GM19438 (cell line): ENCODE data around the gene SYDE2.
"Not testable (repeated sequence)": the region's sequence is repeated elsewhere in the genome, so short reads cannot be mapped to it uniquely, and the experiment has no call there.

Source experiments
- ATAC-seq: cut with Tn5 transposase; IDR thresholded peaks from one replicate; pipeline ENCODE4 v1.9.1; 2021; ENCODE audit warnings: low read depth; ENCODE audit not compliant: unreplicated experiment

SYDE2 gene

GRCh38 chr1:85178396-85178795, 22.4 kb downstream of the SYDE2 start:
- ATAC-seq = no peak

- ATAC-seq = no peak
Measured at GRCh38 chr1:85174503-85174902, 26.3 kb downstream of the SYDE2 start.

GRCh38 chr1:85172684-85173337, 28.0 kb downstream of the SYDE2 start:
- no peak for ATAC-seq

- no peak for ATAC-seq
Measured at GRCh38 chr1:85171721-85172120, 29.1 kb downstream of the SYDE2 start.

DNA sequence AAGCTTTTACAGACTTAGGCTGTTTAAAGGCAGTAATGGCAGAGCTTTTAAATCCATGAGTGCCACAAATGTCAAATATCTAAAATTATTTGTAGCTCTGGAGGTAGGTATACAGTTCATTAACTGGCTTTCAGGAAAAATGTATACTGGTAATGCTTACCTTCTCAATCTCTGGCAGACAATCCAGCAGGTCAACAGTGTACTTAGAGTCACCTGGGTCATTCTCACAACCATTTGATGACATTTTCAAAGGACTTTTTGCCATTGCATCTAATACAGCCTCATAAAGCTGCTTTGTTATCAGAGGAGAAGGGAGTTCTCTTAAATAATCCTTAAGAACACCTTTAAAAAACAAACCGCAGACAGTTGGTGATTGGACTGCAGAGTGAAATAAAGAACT, 31.9 kb downstream of the SYDE2 start:
- ATAC-seq = no peak

GRCh38 chr1:85166351-85166750, 34.5 kb downstream of the SYDE2 start:
- ATAC-seq = no peak

- no peak for ATAC-seq
Measured at GRCh38 chr1:85158910-85159309, 41.9 kb downstream of the SYDE2 start.

GRCh38 chr1:85157436-85157835, 43.4 kb downstream of the SYDE2 start:
- no peak for ATAC-seq

DNA sequence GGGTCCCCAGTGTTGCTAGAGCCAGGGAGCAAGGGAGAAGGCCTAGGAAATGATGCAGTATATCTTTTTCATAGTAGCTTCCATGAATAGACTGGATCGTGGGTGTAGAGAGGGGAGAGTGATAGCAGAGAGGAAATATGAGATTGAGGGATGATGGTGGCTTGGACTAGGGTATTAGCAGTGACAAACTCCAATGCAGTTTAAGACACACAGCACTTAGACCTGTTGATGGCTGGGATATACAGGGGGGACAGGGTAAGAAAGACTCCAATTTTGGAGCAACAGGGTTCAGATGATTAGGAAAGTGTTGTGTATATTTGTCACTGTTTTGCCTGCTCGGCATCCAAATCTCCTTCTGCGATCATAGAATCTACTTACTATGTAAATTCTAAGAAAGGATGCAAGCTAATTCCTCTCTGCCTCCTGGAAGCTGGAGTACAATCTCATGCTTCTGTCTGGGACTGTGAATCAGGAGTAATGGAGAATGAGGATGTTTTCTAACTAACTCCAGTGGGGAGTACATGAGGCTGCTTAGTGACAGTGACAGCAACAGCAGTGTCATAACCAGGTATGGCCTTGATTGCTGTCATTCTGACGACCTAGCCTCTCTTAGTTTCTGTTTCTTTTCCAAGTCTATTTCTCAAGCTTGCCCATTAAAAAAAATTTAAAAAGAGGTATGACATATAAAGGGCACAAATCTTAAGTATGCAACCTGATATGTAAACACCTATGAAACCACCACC, 47.5 kb downstream of the SYDE2 start:
- no peak for ATAC-seq

- ATAC-seq = no peak
Measured at GRCh38 chr1:85151446-85151845, 49.4 kb downstream of the SYDE2 start.

- ATAC-seq = no peak
Measured at GRCh38 chr1:85149805-85150204, 51.0 kb downstream of the SYDE2 start.

GRCh38 chr1:85148524-85149250, 52.1 kb downstream of the SYDE2 start:
- ATAC-seq = peak; percentile 89

DNA sequence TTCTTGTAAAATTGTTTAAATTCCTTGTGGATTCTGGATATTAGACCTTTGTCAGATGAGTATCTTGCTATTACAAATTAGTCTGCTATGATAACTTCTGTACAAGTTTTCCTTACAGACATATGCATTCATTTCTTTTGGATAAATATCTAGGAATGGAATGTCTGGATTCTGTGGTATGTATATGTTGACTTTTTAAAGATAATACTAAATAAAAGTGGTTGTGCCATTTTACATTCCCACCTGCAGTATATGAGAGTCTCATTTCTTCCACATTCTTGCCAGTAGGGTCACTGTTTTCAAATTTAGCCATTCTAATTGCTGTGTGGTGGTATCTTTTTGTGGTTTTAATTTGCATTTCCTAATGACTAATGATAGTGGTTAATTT, 53.9 kb downstream of the SYDE2 start:
- ATAC-seq = no peak

GRCh38 chr1:85146298-85146971, 54.4 kb downstream of the SYDE2 start:
- not testable (repeated sequence) for ATAC-seq

DNA sequence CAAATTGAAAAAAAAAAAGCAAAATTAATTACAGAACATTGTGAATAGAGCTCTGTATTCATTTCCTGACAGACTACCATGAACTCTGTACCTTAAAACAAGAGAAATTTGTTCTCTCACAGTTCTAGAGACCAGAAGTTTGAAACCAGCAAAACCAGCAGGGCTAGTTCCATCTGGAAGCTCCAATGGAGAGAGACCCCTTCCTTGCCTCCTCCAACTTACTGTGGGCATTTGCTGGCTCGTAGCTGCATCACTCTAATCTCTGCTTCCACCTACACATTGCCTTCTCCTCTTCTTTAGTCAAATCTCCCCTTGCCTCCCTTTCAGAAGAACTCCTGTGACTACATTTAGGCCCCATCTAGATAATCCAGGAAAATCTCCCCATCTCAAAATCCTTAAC, 56.5 kb downstream of the SYDE2 start:
- ATAC-seq = no peak

GRCh38 chr1:85142753-85143152, 58.1 kb downstream of the SYDE2 start:
- ATAC-seq = no peak

- not testable (repeated sequence) for ATAC-seq
Measured at GRCh38 chr1:85138439-85138838, 62.4 kb downstream of the SYDE2 start.

- no peak for ATAC-seq
Measured at GRCh38 chr1:85137660-85138059, 63.2 kb downstream of the SYDE2 start.

DNA sequence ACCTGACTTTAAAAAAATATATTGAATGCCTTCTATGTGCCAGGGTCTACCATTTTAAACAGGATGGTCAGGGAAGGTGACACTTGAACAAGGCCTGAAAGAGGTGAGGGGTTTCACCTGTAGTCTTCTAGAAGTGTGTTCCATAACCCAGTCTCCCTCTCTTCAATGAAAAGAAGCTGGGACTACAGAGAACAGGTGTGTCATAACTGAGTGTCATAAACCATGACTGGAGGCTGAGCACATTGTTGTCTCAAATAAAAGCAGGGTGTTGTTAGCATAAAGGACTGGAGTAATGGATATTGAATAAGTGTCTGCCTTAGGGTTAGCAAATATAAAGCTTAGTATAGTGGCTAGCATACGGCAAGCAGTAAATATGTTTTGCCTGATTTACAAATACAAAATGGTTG, 65.4 kb downstream of the SYDE2 start:
- ATAC-seq = no peak

- ATAC-seq = no peak
Measured at GRCh38 chr1:85134583-85135391, 66.0 kb downstream of the SYDE2 start.
